ENCODE measurements around the gene NCK1. TPM values are rescaled to one million over a fixed set of nuclear protein-coding genes. Genes with fewer than 3 reads are reported as not detected.

Gene NCK1
- total RNA-seq, 1 experiment from 2014 or later, result 25.6 TPM

GRCh38 chr3:136949708-136950107, 87.7 kb downstream of the NCK1 start (continued):
- no peak for TF ChIP-seq REST (IDR thresholded peaks at IDR 0.05; ENCODE audit: low read depth)

- ChIA-PET CTCF (interaction anchor here (0.8 to 1.6 kb wide), 2 partner anchors 63 kb away, joined by 3 to 7 read pairs; no protein-coding TSS in a partner anchor), POLR2A (no interaction called here), RAD21 (ENCODE audit: low non-redundant PET in 1 of 2, low total read pairs in 2 of 2, uncharacterized antibody in 2 of 2, unreplicated experiment in 2 of 2) (interaction anchor here in 1 of 2 experiments (1.9 kb wide), 1 partner anchor 63 kb away, joined by 5 read pairs; no protein-coding TSS in a partner anchor)
- Histone ChIP-seq H3K9ac (ENCODE audit: low read length) (no peak overlapping the region), H3K27ac (ENCODE audit: low read depth, low read length) (no peak overlapping the region), H3K9me2 (ENCODE audit: insufficient read depth) (no peaks in the 10 kb centered on the region), H4K20me1 (ENCODE audit: insufficient read depth) (no peaks in the 10 kb centered on the region), H3K4me1 (ENCODE audit: control insufficient read depth in 1 of 2, insufficient read depth in 2 of 2, low read length in 2 of 2) (peaks cover 11 to 24% of the 10 kb centered on the region in 2 experiments), H3K4me3 (replicated peaks in 1 of 2; ENCODE audit: low read depth in 1 of 2, low read length in 2 of 2) (no peak overlapping the region), H3K27me3 (ENCODE audit: insufficient read depth, low read length) (no peaks in the 10 kb centered on the region), H2AFZ (ENCODE audit: low read depth, low read length, poor library complexity, severe bottlenecking) (no peak overlapping the region), H3K4me2 (ENCODE audit: low read length) (no peak overlapping the region), H3K36me3 (ENCODE audit: control insufficient read depth in 1 of 2, insufficient read depth in 2 of 2, low read length in 2 of 2) (peaks cover 0 to 3% of the 10 kb centered on the region in 2 experiments; a peak in 1 of 4 replicates), H3K79me2 (ENCODE audit: insufficient read depth, low read length) (0 out of 2 replicates have a peak, but pooled peaks cover 3% of the 10 kb centered on the region), H3K9me3 (ENCODE audit: control insufficient read depth in 1 of 2, insufficient read depth in 1 of 2, low read depth in 1 of 2, low read length in 2 of 2) (no peaks in the 10 kb centered on the region)
- TF ChIP-seq TCF7L2 (IDR thresholded peaks at IDR 0.05; ENCODE audit: borderline replicate concordance, extremely low read depth, insufficient read depth, insufficient read length), result no peak
- TF ChIP-seq JUND (IDR thresholded peaks at IDR 0.05), result no peak
- TF ChIP-seq EZH2 (IDR thresholded peaks at IDR 0.05), result no peak
- TF ChIP-seq MAX (IDR thresholded peaks at IDR 0.05), result no peak
- no peak for TF ChIP-seq ZBTB33 (IDR thresholded peaks at IDR 0.05; ENCODE audit: extremely low read depth, insufficient replicate concordance, low read length)
- TF ChIP-seq SRF (IDR thresholded peaks at IDR 0.05; ENCODE audit: low read depth), result no peak
- TF ChIP-seq REST (IDR thresholded peaks at IDR 0.05; ENCODE audit: low read depth), result no peak
- TF ChIP-seq POLR2A (IDR thresholded peaks at IDR 0.05; ENCODE audit: borderline replicate concordance, extremely low read depth, insufficient read depth, insufficient read length), result no peak
- intact Hi-C loops (cut with micrococcal nuclease), result no loop called here
- no TSS peak for BruUV-seq (replicated peaks)
- ATAC-seq, result no peak
- DNase-seq (ENCODE audit: low read depth, low spot score), result no peak
Measured at GRCh38 chr3:136950623-136951022, 88.6 kb downstream of the NCK1 start.
